ENCODE results near the gene GNG2.

Gene GNG2

GRCh38 chr14:51867741-51868140 is 7.3 kb downstream of the GNG2 start:
- TF ChIP-seq GATA3 (IDR thresholded peaks at IDR 0.05; ENCODE audit: low read depth, low read length), result no peak
- TF ChIP-seq GATA2 (IDR thresholded peaks at IDR 0.05; ENCODE audit: low read depth, low read length), result no peak

GRCh38 chr14:51868405-51868804 is 8.0 kb downstream of the GNG2 start:
- TF ChIP-seq GATA2 (IDR thresholded peaks at IDR 0.05; ENCODE audit: low read depth, low read length), result no peak
- no peak for TF ChIP-seq GATA3 (IDR thresholded peaks at IDR 0.05; ENCODE audit: low read depth, low read length)

DNA sequence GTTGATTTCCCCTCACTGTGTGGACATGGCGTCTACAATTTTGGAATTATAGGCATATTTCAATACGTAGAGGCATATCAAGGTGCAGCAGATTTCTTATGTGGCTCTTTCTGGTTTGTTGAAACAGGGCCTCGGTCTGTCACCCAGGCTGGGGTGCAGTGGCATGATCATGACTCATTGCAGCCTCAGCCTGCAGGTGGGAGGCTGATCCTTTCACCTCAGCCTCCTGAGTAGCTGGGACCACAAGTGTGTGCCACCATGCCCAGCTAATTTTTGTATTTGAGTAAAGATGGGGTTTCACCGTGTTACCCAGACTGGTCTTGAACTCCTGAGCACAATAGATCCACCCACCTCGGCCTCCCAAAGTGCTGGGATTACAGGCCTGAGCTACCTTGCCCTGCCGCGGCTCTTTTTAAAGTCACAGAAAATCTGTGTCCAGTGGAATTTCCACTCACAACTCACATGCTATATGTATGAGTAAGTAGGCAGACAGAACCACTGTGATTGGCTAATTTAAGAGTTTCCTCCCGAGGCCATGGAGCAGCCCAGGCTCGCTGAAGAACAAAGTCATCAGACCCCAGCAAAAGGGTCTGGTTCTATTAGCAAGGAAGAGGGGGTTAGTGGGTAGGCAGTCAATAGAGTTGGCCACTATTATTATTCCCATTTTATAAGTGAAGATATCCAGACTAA is 9.1 kb downstream of the GNG2 start:
- TF ChIP-seq GATA2 (IDR thresholded peaks at IDR 0.05; ENCODE audit: low read depth, low read length), result no peak
- TF ChIP-seq GATA3 (IDR thresholded peaks at IDR 0.05; ENCODE audit: low read depth, low read length), result no peak

DNA sequence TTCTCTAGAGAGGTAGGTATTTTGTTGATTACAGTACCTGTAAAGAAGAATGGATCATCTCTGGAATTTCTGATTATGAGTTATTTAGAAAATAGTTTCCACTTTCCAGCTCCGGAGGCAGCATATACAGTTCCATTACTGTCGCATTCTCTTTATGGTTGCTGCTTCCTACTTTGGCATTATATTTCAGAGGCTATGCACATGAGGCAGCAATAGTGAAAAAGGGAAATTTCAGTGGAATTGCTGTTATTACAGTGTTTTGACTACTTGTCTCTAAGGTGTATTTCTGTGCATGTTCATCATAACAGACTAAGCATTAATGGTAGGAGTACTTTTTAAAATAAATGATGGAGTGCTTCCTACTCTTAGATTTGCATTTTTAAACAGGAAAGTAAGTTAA is 10.2 kb downstream of the GNG2 start:
- no peak for TF ChIP-seq GATA2 (IDR thresholded peaks at IDR 0.05; ENCODE audit: low read depth, low read length)
- TF ChIP-seq GATA3 (IDR thresholded peaks at IDR 0.05; ENCODE audit: low read depth, low read length), result no peak

DNA sequence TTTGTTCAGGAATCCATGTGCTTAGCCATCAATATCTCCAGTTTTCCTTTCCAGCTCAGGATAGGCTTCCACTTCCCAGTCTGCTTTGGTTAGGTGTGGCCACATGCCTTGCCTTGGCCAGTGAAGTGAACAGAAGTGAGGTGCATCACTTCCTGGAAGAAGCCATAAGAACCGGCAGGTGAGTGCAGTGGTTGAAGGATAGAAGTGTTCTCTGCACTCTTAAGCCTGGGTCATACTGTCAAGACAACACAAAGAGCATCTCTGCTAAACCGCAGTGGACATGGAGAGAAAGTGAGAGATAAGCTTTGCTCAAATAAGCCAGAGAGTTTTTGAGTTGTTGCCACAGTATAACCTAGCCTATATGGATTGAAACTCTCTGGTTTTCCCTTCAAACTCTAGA is 11.4 kb downstream of the GNG2 start:
- TF ChIP-seq GATA3 (IDR thresholded peaks at IDR 0.05; ENCODE audit: low read depth, low read length), result no peak
- TF ChIP-seq GATA2 (IDR thresholded peaks at IDR 0.05; ENCODE audit: low read depth, low read length), result no peak

DNA sequence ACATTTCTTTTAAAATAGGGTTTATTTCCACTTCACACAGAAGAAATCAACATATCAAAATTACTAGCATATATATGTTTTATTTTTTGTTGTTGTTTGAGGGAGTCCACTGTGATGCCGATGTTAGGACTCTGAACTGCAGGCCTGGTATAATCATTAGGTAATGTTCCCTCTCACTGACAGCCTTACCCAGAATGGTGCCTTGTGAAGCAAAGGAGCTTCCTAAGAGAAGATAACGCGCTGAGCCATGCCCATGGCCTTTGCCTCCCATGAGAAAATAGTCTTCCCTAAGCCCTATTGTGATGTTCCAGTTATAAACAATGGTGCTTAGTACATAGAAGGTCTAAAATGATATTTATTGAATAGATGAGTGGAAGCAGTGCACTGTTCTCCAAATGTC is 12.0 kb downstream of the GNG2 start:
- no peak for TF ChIP-seq GATA3 (IDR thresholded peaks at IDR 0.05; ENCODE audit: low read depth, low read length)
- TF ChIP-seq GATA2 (IDR thresholded peaks at IDR 0.05; ENCODE audit: low read depth, low read length), result no peak

GRCh38 chr14:51873221-51873893 is 12.9 kb downstream of the GNG2 start:
- TF ChIP-seq GATA3 (IDR thresholded peaks at IDR 0.05; ENCODE audit: low read depth, low read length) (no peak), GATA2 (IDR thresholded peaks at IDR 0.05; ENCODE audit: low read depth, low read length) (no peak)

- no peak for TF ChIP-seq GATA2 (IDR thresholded peaks at IDR 0.05; ENCODE audit: low read depth, low read length)
- TF ChIP-seq GATA3 (IDR thresholded peaks at IDR 0.05; ENCODE audit: low read depth, low read length), result no peak
Measured at GRCh38 chr14:51877810-51878209, 17.4 kb downstream of the GNG2 start.

DNA sequence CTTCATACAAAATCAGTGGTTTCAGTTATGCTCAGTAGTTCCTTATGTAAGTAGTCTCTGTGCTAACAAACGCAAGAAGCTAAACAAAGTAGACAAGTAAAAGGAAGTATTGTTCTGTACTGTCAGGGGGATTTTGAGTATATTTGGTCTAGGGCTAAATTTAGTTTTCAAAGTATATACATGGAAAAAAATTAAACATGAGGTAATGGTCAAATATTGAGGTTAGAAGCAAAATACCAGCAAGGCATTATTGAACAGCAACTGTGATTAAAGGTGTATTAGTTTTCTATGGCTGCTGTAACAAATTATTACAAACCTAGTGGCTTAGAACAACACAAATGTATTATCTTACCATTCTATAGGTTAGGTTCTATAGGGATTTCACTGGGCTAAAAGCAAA is 18.8 kb downstream of the GNG2 start:
- no peak for TF ChIP-seq GATA2 (IDR thresholded peaks at IDR 0.05; ENCODE audit: low read depth, low read length)
- TF ChIP-seq GATA3 (IDR thresholded peaks at IDR 0.05; ENCODE audit: low read depth, low read length), result no peak

GRCh38 chr14:51880835-51881580 is 20.6 kb downstream of the GNG2 start:
- TF ChIP-seq GATA3 (IDR thresholded peaks at IDR 0.05; ENCODE audit: low read depth, low read length), result no peak
- no peak for TF ChIP-seq GATA2 (IDR thresholded peaks at IDR 0.05; ENCODE audit: low read depth, low read length)

DNA sequence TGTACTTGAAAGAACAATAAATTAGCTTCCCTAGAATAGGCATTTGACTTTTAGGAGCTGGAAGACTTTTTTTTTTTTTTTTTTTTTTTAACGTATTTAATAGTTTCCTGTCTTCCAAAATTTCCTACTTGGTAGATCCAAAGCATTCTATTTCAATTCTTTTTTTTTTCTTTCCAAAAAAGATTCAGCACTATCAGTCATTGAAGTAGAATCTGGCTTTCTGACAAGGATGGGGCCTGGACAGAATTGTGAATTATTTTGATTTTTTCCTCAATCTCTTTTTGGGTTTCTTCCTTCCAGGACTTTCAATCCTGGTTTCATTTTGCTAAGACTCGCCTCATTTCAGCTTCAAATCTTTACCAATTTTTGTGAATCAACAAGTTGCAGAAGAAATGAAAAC is 21.2 kb downstream of the GNG2 start:
- TF ChIP-seq GATA2 (IDR thresholded peaks at IDR 0.05; ENCODE audit: low read depth, low read length) (no peak), GATA3 (IDR thresholded peaks at IDR 0.05; ENCODE audit: low read depth, low read length) (no peak)

GRCh38 chr14:51883232-51883631 is 22.8 kb downstream of the GNG2 start:
- TF ChIP-seq GATA3 (IDR thresholded peaks at IDR 0.05; ENCODE audit: low read depth, low read length), result no peak
- TF ChIP-seq GATA2 (IDR thresholded peaks at IDR 0.05; ENCODE audit: low read depth, low read length), result no peak

DNA sequence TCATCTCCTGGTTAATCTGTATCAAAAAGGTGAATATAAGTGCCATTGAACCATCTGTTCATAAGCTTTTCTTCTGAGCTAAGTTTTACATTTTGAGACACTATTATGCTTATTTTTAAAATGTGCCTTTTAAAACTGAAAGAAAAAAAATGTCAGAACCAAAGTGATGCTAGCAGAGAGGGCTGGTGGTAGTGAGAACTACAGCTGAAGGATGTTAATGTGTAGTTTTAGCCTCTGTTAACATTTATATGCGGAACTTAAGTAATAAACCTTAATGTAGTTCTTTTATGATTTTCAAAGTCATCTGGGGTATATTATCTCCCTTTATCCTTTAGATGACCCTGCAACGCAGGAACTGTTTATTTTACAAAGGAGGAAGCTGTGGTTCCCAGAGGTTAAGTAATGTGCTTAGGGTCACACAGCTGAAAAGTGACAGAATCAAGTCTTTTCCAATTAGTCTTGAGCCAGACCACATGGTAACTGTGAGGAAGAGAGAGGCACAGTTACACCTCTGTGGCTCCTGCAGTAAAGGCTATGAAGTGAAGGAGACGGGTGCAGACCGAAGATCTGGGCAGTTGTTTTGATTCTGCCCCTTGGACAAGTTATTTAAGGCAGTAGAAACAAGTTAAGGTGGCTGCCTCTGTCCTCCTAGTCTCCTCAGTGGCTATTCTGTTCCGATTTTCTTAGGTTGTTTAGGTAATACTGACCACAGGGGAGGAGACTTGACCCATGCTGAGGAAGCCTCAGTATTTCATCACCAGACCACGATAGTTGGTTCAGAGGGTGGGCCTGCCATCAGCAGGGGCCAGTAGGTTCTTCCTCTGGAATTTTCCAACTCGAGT is 23.9 kb downstream of the GNG2 start:
- TF ChIP-seq GATA3 (IDR thresholded peaks at IDR 0.05; ENCODE audit: low read depth, low read length) (no peak), GATA2 (IDR thresholded peaks at IDR 0.05; ENCODE audit: low read depth, low read length) (no peak)

- no peak for TF ChIP-seq GATA3 (IDR thresholded peaks at IDR 0.05; ENCODE audit: low read depth, low read length)
Measured at GRCh38 chr14:51889851-51890250, 29.4 kb downstream of the GNG2 start.
